Measurements from ENCODE around the gene LEKR1.

DNA sequence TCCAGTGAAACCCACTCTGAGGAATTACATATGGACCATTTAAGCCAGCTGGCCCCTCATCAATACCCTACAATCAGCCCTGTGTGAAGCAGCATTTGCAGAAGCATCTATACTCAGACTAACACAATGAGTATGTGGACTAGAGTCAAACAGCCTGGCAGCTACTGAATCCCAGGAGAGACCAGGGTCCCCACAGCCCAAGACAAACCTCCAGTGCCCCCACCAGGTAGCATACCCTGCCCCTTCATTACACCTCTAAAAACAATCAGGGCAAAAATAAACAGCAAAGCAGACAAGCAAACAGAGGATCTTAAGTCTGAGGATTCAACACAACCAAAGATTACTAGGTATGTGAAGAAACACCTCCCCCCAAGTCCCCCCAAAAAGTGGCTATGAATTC, 157.4 kb downstream of the LEKR1 start:
- TF ChIP-seq, protein P1, sequence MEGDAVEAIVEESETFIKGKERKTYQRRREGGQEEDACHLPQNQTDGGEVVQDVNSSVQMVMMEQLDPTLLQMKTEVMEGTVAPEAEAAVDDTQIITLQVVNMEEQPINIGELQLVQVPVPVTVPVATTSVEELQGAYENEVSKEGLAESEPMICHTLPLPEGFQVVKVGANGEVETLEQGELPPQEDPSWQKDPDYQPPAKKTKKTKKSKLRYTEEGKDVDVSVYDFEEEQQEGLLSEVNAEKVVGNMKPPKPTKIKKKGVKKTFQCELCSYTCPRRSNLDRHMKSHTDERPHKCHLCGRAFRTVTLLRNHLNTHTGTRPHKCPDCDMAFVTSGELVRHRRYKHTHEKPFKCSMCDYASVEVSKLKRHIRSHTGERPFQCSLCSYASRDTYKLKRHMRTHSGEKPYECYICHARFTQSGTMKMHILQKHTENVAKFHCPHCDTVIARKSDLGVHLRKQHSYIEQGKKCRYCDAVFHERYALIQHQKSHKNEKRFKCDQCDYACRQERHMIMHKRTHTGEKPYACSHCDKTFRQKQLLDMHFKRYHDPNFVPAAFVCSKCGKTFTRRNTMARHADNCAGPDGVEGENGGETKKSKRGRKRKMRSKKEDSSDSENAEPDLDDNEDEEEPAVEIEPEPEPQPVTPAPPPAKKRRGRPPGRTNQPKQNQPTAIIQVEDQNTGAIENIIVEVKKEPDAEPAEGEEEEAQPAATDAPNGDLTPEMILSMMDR (conservative IDR thresholded peaks at IDR 0.05; ENCODE audit: low read depth, low read length) = no peak
- TF ChIP-seq EZH2 (IDR thresholded peaks at IDR 0.05; ENCODE audit: borderline replicate concordance, low read depth, low read length, poor library complexity, severe bottlenecking) = no peak

All from A673 (cell line).